ENCODE measurements around the gene DHPS. TPM values are rescaled to one million over a fixed set of nuclear protein-coding genes. Genes with fewer than 3 reads are reported as not detected.

The DHPS gene
- total RNA-seq, 1 experiment from 2014 or later: 128 TPM

DNA sequence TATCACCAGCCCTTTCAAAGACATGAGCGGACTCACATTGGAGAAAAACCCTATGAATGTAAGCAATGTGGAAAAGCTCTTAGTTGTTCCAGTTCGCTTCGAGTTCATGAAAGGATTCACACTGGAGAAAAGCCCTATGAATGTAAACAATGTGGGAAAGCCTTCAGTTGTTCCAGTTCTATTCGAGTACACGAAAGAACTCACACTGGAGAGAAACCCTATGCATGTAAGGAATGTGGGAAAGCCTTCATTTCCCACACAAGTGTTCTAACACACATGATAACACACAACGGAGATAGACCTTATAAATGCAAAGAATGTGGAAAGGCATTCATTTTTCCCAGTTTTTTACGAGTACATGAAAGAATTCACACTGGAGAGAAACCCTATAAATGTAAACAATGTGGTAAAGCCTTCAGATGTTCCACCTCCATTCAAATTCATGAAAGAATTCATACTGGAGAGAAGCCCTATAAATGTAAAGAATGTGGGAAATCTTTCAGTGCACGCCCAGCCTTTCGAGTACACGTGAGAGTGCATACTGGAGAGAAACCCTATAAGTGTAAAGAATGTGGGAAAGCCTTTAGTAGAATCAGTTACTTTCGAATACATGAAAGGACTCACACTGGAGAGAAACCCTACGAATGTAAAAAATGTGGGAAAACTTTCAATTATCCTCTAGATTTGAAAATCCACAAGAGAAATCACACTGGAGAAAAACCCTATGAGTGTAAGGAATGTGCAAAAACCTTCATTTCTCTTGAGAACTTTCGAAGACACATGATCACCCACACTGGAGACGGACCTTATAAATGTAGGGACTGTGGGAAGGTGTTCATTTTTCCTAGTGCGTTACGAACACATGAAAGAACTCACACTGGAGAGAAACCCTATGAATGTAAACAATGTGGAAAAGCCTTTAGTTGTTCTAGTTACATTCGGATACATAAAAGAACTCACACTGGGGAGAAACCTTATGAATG is 53.3 kb downstream of the DHPS start:
- peak in 1 of 2 experiments; percentile 25 for DNase-seq
- H3K9me3 ChIP-seq (replicated peaks): peaks cover 38% of the 10 kb centered on the region
- H3K27ac ChIP-seq: no peak overlapping the region
- H3K27me3 ChIP-seq: no peaks in the 10 kb centered on the region
- H3K36me3 ChIP-seq: peaks cover 80% of the 10 kb centered on the region
- H3K4me3 ChIP-seq: no peak overlapping the region
- H3K4me1 ChIP-seq: no peaks in the 10 kb centered on the region

DNA sequence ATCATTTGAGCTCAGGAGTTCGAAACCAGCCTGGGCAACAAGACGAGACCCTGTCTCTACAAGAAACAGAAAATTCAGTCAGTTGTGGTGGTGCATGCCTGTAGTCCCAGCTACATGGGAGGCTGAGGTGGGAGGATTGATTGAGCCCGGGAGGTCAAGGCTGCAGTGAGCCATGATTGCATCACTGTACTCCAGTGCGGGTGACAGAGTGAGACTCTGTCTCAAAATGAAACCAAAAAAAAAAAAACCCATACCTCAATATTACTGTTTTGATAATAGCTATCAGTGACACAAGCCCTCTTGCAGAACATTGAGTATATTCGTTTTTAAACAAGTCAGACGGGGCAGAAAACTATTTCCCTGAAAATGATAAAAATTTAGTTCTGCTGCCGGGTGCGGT is 54.7 kb downstream of the DHPS start:
- Histone ChIP-seq H3K4me3 (no peak overlapping the region), H3K27ac (no peak overlapping the region), H3K9me3 (replicated peaks) (peaks cover 41% of the 10 kb centered on the region), H3K4me1 (no peaks in the 10 kb centered on the region), H3K36me3 (peaks cover 84% of the 10 kb centered on the region), H3K27me3 (no peaks in the 10 kb centered on the region)
- no peak for DNase-seq

Other genes with a start within 250 kb of the DHPS start
- 10.8 and 12.0 TPM in 2 replicates for gene ZNF443, start 240.9 kb downstream of the DHPS start, total RNA-seq (2014; rRNA removed; shearing (Covaris generic))
- 10.6 and 13.3 TPM in 2 replicates for gene ZNF709, start 197.1 kb downstream of the DHPS start, total RNA-seq (2014; rRNA removed; shearing (Covaris generic))
- 9.3 and 10.8 TPM in 2 replicates for gene ZNF564, start 130.4 kb downstream of the DHPS start, total RNA-seq (2014; rRNA removed; shearing (Covaris generic))
- 8.0 and 9.3 TPM in 2 replicates for gene ZNF490, start 71.1 kb downstream of the DHPS start, total RNA-seq (2014; rRNA removed; shearing (Covaris generic))
- 25.0 and 25.7 TPM in 2 replicates for gene ZNF791, start 71.0 kb downstream of the DHPS start, total RNA-seq (2014; rRNA removed; shearing (Covaris generic))
- gene MAN2B1, start 15.1 kb downstream of the DHPS start, total RNA-seq (2014; rRNA removed; shearing (Covaris generic)): 31.4 and 34.6 TPM in 2 replicates
- gene WDR83, start 15.1 kb downstream of the DHPS start, total RNA-seq (2014; rRNA removed; shearing (Covaris generic)): 11.4 and 11.9 TPM in 2 replicates
- gene GNG14, start 6.1 kb upstream of the DHPS start, total RNA-seq (2014; rRNA removed; shearing (Covaris generic)): 1.8 TPM in 1 of 2 replicates, not detected in the other
- gene FBXW9, start 14.8 kb upstream of the DHPS start, total RNA-seq (2014; rRNA removed; shearing (Covaris generic)): 7.8 and 8.3 TPM in 2 replicates
- gene TNPO2, start 42.1 kb upstream of the DHPS start, total RNA-seq (2014; rRNA removed; shearing (Covaris generic)): 72.4 and 80.9 TPM in 2 replicates
- gene TRIR, start 52.8 kb upstream of the DHPS start, total RNA-seq (2014; rRNA removed; shearing (Covaris generic)): 431 and 462 TPM in 2 replicates
- gene GET3, start 55.6 kb upstream of the DHPS start, total RNA-seq (2014; rRNA removed; shearing (Covaris generic)): 79.5 and 87.1 TPM in 2 replicates
- 0.04 and 0.10 TPM in 2 replicates for gene BEST2, start 69.9 kb upstream of the DHPS start, total RNA-seq (2014; rRNA removed; shearing (Covaris generic))
- gene HOOK2, start 93.7 kb upstream of the DHPS start, total RNA-seq (2014; rRNA removed; shearing (Covaris generic)): 14.1 and 19.0 TPM in 2 replicates
- gene JUNB, start 109.6 kb upstream of the DHPS start, total RNA-seq (2014; rRNA removed; shearing (Covaris generic)): 34.8 and 39.7 TPM in 2 replicates
- gene PRDX2, start 119.9 kb upstream of the DHPS start, total RNA-seq (2014; rRNA removed; shearing (Covaris generic)): 55.9 and 64.6 TPM in 2 replicates
- gene THSD8, start 120.2 kb upstream of the DHPS start, total RNA-seq (2014; rRNA removed; shearing (Covaris generic)): not detected in 2 replicates
- gene RNASEH2A, start 124.7 kb upstream of the DHPS start, total RNA-seq (2014; rRNA removed; shearing (Covaris generic)): 92.4 and 99.0 TPM in 2 replicates
- 0.45 TPM in 1 of 2 replicates, not detected in the other for gene RTBDN, start 152.7 kb upstream of the DHPS start, total RNA-seq (2014; rRNA removed; shearing (Covaris generic))
- gene MAST1, start 156.6 kb upstream of the DHPS start, total RNA-seq (2014; rRNA removed; shearing (Covaris generic)): 4.3 and 5.6 TPM in 2 replicates
- gene DNASE2, start 199.6 kb upstream of the DHPS start, total RNA-seq (2014; rRNA removed; shearing (Covaris generic)): 16.4 and 16.8 TPM in 2 replicates
- gene KLF1, start 205.3 kb upstream of the DHPS start, total RNA-seq (2014; rRNA removed; shearing (Covaris generic)): 0.06 TPM in 1 of 2 replicates, not detected in the other
- 29.7 and 33.6 TPM in 2 replicates for gene GCDH, start 209.3 kb upstream of the DHPS start, total RNA-seq (2014; rRNA removed; shearing (Covaris generic))
- gene SYCE2, start 237.4 kb upstream of the DHPS start, total RNA-seq (2014; rRNA removed; shearing (Covaris generic)): 0.24 TPM in 1 of 2 replicates, not detected in the other

Data from SJCRH30 (cell line).